ENCODE data around the gene TRIM59. TPM values are rescaled to one million over a fixed set of nuclear protein-coding genes. Genes with fewer than 3 reads are reported as not detected.

The TRIM59 gene, protein sequence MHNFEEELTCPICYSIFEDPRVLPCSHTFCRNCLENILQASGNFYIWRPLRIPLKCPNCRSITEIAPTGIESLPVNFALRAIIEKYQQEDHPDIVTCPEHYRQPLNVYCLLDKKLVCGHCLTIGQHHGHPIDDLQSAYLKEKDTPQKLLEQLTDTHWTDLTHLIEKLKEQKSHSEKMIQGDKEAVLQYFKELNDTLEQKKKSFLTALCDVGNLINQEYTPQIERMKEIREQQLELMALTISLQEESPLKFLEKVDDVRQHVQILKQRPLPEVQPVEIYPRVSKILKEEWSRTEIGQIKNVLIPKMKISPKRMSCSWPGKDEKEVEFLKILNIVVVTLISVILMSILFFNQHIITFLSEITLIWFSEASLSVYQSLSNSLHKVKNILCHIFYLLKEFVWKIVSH
- 10 to 100 TPM; 15.2 to 35.3 (median 23.7) TPM for polyA plus RNA-seq (ENCODE audit: insufficient read depth in 1 of 5, insufficient read length in 5 of 5, low replicate concordance in 1 of 5)
- long read RNA-seq, donor 1, transcript TRIM59-201 (3 exons, 3,867 nt) = major isoform, 9 of 12 reads
- long read RNA-seq, donor 1, partial matches to known transcripts = 0 of 12 reads
- long read RNA-seq, donor 1, other reads (novel, unspliced or antisense) = 0 of 12 reads
- long read RNA-seq, donor 2, transcript TRIM59-201 (3 exons, 3,867 nt) = major isoform, 6 of 9 reads
- long read RNA-seq, donor 2, partial matches to known transcripts = 0 of 9 reads
- long read RNA-seq, donor 2, other reads (novel, unspliced or antisense) = 0 of 9 reads
- long read RNA-seq, donor 3, partial matches to known transcripts = 0 of 4 reads
- long read RNA-seq, donor 3, other reads (novel, unspliced or antisense) = 0 of 4 reads
- long read RNA-seq, donor 4, partial matches to known transcripts = 0 of 3 reads
- long read RNA-seq, donor 4, other reads (novel, unspliced or antisense) = 0 of 3 reads
- long read RNA-seq, donor 5, transcript TRIM59-201 (3 exons, 3,867 nt) = major isoform, 8 of 16 reads
- long read RNA-seq, donor 5, partial matches to known transcripts = 0 of 16 reads
- long read RNA-seq, donor 5, other reads (novel, unspliced or antisense) = 5 of 16 reads
- long read RNA-seq, donor 6, transcript TRIM59-201 (3 exons, 3,867 nt) = major isoform, 9 of 24 reads
- long read RNA-seq, donor 6, partial matches to known transcripts = 0 of 24 reads
- long read RNA-seq, donor 6, other reads (novel, unspliced or antisense) = 9 of 24 reads
- long read RNA-seq, donor 7, partial matches to known transcripts = 0 of 10 reads
- long read RNA-seq, donor 7, other reads (novel, unspliced or antisense) = 6 of 10 reads
- long read RNA-seq, donor 8, partial matches to known transcripts = 0 of 1 reads
- long read RNA-seq, donor 8, other reads (novel, unspliced or antisense) = 0 of 1 reads

DNA sequence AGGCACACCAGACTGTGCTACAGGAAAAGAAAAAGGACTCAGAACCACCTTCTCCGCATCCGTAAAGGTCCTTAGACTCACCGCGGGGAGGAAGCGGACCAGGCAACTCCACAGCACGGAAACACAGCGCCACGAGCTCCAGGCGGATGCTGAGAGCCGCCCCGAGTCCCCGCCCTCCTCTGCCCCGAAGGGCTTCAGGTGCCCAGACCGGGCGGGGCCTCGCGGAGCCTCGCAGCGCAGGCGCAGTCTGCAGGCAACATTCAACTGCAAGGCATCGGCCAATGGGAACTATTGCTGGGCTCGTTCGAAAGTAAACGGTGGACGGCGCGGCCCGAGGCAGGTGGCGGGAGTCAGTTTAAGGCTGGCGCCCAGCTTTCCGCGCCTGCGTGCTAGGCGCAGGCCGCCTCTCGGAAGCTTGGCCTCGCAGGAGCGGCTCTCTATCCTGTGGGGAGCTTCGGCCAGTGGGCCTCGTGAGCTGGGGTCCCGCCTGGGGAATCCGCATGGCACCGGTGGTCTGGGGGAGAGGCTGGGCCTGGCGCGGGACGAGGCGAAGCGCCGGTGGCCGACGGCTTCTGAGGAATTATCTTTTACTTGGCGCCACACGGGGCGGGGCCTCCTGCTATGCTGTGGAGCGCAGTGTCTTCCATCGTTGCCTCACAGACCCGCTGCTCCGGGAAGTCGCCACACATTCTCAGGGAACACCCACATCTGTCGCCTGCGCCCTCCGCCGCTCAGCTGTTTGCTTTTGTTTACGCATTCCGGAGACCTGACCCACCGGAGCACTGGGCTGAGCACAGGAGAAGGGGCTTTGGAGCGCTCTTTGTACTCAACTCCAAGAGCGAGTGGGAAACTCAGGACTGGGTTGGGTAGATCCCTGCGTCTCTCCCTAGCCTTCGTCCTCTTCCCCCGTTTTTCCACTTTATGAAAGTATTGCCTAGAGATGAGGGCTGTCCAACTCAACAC, at the start of gene TRIM59:
Gene TRIM59 (minus strand): TSS at position 151 of the 963 bp plus-strand sequence. CDS start 10,603 bp downstream, outside the sequence.
- peak; percentile 93 to 94 for DNase-seq

DNA sequence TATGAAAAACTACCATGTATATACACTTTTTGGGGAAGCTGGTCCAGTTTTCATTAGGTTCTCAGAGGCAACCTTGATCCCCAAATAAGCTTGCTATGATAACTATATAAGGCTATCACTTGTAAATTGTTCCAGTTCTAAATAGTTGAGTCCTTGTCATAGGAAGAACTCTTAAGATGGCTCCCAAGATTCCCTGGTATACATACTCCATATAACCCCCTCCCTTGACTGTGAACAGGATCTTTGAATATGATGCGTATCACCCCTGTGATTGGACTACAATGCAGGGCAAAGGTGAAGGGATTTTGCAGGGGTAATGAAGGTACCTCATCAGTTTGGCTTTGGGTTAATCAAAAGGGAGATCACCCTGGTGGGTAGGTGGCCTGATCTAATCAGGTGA, 48.6 kb upstream of the TRIM59 start:
- DNase-seq = no peak

DNA sequence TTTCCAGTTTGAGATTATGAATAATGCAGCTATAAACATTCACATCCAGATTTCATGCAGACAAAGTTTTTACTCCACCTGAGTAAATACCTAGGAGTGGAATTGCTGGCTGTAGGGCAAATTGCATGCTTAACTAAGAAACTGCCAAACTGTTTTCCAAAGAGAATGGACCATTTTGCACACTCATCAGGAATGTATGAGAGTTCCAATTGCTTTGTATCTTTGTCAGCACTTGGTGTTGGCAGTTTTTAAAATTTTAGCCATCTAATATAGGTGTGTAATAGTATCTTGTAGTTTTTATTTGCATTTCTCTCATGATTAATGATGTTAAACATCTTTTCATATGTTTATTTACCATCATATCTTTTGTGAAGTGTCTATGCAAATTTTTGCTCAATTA, 40.6 kb upstream of the TRIM59 start:
- no peak for DNase-seq

GRCh38 chr3:160486459-160486869, 36.9 kb upstream of the TRIM59 start:
- peak; percentile 8 to 12 for DNase-seq

DNA sequence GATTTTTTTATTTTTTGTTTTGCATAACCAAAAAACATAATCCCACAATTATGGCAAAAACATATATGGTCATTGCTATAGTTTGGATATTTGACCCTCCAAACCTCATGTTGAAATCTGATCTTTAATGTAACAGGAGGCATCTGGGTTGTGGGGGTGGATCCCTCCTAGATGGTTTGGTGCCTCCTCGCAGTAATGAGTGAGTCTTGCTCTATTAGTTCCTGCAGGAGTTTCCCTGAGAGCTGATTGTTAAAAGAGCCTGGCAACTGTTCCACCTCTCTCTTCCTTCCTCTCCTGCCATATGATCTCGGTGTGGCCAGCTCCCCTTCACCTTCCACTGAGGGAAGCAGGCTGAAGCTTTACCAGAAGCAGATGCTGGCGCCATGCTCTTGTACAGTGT, 33.2 kb upstream of the TRIM59 start:
- no peak for DNase-seq

DNA sequence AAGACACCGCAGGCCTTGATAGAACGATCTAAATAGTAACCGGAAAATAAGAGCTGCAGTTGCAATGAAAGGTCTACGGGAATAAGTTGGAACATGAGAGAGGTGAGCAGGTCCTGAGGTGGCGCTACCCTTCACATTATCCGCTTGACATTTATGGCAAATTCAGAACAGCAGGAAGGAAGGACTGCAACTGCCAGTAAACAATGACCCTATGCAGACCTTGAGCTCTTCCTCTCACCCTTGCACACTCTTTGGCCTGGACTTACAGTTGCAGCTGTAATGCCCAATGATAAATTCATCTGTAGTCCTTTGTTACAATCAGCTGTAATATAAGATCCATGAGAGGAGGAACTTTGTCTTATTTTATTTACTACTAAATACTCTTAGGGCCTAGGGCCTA, 32.3 kb upstream of the TRIM59 start:
- DNase-seq = no peak

DNA sequence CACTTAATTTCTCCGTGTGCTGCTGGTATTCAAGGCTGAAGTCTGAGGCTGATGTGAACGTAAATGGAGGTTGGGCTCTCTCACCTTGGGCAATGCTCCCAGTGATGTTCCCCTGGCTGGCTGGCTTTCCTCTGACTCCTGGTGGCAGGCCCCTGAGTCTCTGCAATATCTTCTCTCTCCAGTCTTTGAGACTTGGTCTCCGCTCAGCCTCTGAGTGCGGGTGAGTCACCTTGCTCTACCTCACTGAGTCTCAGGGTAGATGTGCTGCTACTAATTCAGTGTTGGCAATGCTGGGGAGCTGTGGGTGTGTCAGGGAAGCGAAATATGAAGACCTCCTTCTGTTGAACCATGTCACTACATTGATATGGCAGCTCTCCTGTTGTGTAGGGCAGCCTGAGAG, 31.3 kb upstream of the TRIM59 start:
- DNase-seq = no peak

GRCh38 chr3:160479376-160479775, 29.8 kb upstream of the TRIM59 start:
- no peak for DNase-seq

- DNase-seq = no peak
Measured at GRCh38 chr3:160478338-160478737, 28.8 kb upstream of the TRIM59 start.

- no peak for DNase-seq
Measured at GRCh38 chr3:160477750-160478149, 28.2 kb upstream of the TRIM59 start.

GRCh38 chr3:160475884-160476283, 26.3 kb upstream of the TRIM59 start:
- no peak for DNase-seq

DNA sequence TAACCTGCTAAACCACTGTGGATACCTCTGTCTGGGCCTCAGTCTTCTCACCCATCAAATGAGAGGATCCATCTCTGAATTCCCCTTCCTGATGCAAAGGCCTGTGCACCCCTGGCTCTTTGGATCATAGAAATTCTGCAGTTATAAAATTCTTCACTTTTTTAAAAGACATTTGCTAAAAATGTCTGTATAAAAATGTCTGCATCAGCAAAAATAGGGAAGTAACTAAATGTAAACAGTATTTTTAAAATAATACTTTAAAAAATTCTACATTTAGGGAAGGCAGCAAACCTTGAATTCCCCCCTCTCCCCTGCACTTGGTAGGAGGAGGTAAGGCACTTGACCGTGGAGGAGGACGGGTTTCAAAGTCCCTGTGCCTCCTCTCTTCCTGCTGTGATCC, 25.6 kb upstream of the TRIM59 start:
- no peak for DNase-seq

DNA sequence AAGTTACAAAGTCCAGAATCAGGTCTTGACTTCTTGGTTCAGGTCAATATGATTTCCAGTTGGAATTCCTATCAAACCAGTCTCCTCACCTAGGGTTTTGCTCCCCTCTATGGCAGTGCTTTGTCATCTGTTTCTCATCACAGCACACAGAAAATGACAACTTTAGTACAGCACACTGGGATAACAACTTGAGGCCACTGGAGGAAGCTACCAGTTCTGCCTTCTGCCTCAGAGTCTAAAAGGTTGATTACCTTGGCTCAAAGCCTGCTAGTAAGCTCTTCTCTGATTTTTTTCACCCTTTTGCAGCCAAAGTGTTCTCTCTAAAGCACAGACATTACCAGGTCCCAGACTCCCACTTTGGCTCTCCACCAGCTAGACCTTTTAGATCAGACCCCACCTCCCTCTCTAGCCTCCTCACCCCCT, 24.8 kb upstream of the TRIM59 start:
- DNase-seq = no peak

DNA sequence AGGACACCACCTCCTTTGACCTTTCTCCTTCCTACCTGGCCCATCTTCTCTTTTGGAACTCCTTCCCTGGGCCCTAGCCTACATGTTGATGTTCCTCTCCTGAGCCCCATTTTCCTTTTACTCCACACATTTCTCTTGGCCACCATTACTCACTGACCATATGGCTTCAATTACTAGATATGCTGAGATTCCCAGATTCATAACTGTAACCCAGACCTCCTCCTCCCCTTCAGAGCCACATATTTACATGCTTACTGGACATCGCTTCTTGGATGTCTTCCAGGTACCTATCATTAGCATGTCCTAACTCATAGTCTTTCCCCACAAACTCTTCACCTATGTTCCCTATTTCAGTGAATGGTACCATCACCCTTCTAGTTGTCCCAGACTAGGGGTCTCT, 24.4 kb upstream of the TRIM59 start:
- DNase-seq = no peak

GRCh38 chr3:160473221-160473620, 23.6 kb upstream of the TRIM59 start:
- DNase-seq = no peak

DNA sequence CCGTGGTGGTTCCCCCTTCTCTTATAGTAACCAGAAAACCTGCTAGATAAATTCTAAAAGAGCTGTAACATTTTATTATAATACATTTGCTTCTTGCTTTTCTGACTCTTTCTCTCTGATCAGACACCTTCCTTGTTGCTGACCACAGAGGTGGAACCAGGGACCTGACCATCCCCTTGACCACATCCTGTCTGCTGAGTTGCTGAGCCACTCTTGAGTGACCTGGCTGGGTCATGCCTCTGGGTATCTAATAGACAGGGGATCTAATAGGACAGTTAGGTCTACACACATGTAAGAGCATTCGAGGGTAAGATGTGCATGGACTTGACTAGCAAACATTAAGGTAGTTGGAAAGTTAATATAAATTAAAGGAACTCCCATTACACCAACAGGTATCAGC, 22.8 kb upstream of the TRIM59 start:
- no peak for DNase-seq

DNA sequence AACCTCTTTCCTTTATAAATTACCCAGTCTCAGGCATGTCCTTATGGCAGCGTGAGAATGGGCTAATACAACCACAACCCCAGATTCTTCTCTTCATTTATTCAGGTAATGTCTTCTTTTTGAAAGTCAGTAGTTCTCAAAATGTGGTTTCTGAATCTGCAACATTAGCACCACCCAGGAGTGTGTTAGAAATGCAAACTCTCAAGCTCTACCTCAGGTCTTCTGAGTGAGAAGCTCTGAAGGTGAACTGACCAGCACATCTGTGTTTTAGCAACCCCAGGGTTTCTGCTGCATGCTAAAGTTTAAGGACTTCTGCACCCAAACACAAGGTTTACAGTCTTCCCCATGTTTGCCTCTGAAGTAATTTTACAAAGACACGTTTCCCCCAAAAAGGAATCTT, 22.3 kb upstream of the TRIM59 start:
- no peak for DNase-seq

DNA sequence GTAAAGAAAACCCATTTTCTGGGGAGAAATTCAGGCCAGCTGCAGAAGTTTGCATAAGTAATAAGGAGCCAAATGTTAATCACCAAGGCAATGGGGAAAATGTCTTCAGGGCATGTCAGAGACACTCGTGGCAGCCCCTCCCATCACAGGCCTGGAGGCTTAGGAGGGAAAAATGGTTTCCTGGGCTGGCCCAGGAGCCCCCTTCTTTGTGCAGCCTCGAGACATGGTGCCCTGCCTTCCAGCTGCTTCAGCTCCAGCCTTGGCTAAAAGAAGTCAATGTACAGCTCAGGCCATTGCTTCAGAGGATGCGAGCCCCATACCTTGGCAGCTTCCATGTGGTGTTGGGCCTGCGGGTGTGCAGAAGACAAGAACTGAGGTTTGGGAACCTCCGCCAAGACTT, 20.6 kb upstream of the TRIM59 start:
- DNase-seq = no peak

GRCh38 chr3:160464971-160465370, 15.4 kb upstream of the TRIM59 start:
- DNase-seq = no peak

DNA sequence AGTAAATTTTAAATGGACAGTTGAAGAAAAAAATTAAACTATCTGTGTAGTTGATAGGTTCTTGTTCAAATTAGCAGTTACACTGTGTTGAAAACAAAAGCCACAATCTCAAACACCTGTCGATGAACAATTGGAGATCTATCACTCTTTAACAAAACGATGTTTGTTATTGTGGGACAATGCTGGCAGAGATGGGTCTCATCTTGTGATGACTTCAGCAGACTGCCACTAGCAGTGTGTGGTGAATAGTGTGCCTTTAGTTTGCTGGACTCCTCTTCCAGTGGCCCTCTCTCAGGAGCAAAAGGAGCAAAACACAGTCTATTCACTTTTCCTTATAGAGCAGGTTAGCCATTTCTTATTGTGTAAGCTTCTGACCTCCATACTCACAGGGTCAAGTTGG, 14.7 kb upstream of the TRIM59 start:
- no peak for DNase-seq

- no peak for DNase-seq
Measured at GRCh38 chr3:160460033-160460432, 10.4 kb upstream of the TRIM59 start.

All from right lung (tissue), 10 donors.